Stimulated activated CD8-positive, alpha-beta memory T cell treated with anti-CD3 and anti-CD28 coated beads, Interleukin-4, amount 100 ng/mL, for 1 hour (primary cell): Measurements from ENCODE around the gene ZBTB4.

ENCODE experiments used
- DNase-seq, 2 donors: peaks; one replicate each; pipeline ENCODE4 v3.0.0-alpha.2; 2020; ENCODE audit warnings: low read depth in 2 of 2, low spot score in 1 of 2

Gene ZBTB4

DNA sequence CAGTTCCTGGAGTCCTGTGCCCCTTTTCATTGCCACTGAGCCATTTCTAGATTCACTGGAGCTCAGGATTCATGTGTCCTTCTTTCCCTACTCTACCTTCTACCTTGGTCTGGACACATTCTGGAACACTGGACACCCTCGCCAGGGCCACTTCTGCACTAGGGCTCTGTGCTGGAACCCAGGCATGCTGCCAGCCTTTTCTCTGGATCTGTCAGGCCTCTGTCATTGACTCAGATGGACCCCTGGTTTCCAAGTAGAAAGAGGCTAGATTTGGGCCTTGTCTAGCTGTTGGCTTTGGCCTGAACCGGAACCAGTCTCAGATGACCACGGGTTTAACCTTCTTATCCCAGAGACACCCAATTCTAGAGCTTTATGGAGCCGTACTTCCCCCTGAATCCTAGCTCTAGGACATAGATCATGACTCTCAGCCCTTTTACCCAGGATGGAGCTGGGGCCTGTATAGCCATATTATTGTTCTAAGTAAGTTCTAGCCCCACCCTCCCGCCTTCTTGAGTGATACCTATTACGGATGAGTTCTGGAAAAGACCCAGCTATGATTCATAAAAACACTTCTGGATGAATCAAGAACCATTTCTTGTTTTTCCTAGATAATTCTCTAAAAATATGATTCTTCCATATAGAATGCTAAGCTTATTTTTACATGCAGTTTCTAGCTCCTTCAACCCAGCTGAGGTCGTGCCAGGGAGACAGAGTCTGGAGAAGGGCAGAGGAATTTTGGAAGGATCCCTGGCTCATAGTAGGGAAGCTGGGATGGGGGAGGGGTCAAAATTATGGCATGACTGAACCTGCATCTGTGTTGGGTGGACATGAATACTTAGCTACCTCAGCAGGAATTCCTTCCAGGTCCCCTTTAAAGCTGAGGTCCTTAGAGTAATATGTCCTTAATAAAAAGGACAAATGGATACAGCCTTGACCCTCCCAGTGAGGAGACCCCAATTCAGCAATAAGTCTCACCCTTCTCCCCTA is 35.6 kb downstream of the ZBTB4 start:
- DNase-seq: no peak

DNA sequence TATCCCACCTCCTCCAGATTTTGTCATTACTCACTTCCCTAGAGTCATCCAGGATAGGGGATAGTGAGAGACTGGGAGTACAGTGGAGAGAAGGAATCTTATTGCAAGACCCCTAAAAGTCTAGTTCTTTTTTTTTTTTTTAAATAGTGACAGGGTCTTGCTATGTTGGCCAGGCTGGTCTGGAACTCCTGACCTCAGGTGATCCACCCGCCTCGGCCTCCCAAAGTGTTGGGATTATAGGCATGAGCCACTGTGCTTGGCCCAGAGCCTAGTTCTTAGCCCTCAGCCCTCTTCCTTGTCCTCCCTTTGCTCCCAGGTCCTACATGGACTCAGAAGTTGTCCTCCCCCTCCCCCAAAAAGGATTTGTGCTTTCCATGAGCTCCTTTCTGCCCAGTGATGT is 37.3 kb downstream of the ZBTB4 start:
- DNase-seq: no peak

DNA sequence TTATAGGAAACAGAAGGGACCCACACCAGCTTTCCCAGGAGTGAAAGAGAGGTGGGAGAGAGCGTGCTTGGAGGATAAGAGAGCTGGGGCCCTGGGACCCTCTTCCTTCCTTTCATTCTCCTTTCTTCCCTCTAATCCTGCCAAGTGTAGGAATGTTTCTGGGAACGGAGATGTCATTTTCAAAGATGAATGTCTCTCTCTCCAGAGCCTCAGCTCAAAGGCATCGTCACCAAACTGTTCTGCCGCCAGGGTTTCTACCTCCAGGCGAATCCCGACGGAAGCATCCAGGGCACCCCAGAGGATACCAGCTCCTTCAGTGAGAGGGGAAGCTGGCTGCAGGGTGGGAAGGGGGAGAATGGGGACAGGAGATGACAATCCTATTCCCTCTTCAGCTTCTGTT is 38.2 kb downstream of the ZBTB4 start:
- DNase-seq: no peak

DNA sequence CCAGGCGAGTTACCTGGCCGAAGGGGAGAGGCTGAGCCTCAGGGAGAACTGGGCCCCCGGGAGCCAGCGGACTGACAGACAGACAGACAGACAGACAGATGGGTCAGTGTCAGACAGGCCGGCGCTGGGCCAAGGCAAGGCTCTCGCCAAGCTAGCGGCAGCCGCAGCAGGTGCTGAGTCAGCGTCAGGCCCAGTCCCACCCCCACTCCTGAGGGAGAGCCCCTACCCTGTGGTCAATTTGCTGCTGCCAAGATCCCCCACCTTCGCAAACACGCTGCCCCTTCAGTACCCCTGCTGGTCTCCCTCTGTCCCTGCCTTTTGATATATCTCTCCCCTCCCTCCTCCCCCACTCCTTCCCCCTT is 38.6 kb downstream of the ZBTB4 start:
- no peak for DNase-seq

DNA sequence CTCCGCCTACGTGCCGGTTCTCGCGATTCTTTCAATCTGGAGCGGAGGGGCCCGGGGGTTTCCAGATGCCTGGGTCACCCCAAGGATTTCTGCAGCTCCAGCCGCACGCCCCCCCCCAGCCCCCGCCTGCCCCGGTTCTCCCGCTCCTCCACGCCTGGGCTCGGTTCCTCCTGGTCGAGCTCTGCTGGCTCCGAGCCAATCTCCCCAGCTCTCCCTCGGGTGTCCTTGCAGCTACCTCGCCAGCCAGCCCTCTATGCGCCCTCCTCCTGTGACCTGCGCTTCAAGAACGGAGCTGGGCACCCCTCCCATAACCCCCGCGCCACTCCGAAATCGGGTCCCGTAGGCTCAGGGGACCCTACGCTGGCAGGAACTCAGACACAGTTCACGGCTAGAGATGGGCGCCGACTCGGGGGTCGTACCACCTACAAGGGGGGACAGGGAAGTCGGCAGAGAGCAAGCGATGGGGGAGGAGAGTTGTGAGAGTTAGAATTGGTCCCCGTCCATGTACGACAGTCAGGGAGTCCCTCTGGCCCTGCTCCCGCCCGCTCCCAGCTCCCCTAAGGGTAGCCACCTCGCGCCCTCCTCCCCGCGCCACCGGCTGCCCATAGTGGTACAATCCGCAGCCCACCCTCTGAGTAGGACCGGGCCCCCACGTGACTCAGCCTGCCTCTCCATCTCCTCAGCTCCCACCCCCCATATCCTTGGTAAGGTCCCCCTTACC is 39.2 kb downstream of the ZBTB4 start:
- DNase-seq: no peak

DNA sequence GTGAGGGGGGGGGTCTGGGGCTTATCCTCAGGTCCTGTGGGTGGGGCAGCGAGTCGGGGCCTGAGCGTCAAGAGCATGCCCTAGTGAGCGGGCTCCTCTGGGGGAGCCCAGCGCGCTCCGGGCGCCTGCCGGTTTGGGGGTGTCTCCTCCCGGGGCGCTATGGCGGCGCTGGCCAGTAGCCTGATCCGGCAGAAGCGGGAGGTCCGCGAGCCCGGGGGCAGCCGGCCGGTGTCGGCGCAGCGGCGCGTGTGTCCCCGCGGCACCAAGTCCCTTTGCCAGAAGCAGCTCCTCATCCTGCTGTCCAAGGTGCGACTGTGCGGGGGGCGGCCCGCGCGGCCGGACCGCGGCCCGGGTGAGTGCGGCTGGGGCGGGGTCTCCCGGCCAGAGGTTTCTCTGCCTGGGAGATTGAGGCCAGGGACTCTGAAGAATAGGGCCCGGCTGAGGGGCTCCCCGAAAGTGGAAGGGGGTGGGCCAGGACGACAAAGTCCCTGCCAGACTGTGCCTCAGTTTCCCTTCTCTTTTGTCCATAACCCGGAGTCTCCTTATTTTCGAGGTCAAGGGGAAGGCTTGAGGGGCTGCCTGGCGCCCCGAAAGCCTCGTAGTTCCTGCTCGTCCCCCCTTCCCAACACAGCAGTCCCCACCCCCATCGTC is 39.8 kb downstream of the ZBTB4 start, which contains the start of gene FGF11:
Gene FGF11 (plus strand): TSS at position 51 of the 651 bp plus-strand sequence. CDS start 109 bp downstream, at position 160.
- DNase-seq: no peak

DNA sequence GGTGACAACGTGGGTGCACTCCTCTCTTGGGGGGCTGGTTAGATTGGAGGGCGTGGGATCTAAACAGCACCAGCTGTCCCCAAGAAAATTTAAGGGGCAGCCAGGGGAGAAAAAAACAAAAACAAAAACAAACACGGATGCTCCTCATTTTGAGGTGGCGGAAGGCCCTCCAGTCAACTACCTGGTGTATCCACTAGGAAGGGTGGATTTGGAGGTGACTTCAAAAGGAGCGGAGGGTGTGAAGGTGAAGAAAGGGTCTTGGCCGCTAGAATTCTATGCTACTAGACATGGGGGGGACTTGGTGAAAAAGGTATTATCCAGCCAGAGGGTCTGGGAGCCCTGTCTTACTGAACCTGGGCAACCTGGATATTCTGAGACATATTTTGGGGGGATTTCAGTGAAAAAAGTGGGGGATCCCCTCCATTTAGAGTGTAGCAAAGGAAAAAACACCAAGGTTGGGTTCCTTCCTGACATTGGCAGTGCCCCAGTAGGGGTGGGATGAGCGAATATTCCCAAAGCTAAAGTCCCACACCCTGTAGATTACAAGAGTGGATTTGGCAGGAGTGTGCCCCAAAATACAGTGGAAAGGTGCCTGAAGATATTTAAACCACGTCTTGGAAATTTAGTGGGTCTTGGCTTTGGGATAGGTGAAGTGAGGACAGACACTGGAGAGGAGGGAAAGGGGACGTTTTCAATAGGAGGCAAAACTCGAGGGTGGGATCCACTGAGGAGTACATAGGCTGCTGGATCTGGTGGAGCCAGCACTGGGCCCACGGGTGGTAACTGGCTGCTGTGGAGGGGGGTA is 40.6 kb downstream of the ZBTB4 start:
- DNase-seq: no peak

DNA sequence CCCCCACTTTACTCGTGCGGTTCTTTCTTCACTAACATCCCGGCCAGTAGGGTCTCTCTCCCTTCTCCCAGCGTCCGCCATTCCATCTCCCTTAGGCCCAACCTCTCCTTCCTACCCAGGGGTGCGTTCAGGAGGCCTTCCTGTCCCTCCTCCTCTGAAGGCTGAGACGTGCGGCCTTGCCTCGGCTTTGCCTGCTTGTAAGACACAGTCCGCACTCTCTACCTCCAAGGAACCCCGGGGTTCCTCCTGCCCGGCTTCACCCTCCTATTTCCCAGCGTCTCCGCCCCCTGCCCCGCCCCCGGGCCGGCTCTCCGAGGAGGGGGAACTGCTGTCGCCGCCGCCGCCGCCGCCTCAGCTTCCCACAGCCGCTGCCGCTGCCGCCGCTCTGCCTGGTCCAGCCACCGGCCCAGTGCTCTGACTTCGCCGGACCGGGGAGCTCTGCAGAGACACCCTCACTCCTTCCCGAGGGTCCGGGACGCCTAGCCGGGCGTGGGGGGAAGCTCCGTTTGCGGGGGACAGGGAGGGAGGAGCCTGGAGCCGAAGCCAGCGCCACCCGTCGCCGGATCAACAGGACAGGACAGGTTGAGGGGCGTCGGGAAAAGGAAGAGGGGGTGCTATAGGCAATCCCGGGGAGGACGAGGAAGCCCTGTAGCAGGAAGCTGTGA is 41.3 kb downstream of the ZBTB4 start:
- peak in 1 of 2 donors; percentile 21 for DNase-seq

DNA sequence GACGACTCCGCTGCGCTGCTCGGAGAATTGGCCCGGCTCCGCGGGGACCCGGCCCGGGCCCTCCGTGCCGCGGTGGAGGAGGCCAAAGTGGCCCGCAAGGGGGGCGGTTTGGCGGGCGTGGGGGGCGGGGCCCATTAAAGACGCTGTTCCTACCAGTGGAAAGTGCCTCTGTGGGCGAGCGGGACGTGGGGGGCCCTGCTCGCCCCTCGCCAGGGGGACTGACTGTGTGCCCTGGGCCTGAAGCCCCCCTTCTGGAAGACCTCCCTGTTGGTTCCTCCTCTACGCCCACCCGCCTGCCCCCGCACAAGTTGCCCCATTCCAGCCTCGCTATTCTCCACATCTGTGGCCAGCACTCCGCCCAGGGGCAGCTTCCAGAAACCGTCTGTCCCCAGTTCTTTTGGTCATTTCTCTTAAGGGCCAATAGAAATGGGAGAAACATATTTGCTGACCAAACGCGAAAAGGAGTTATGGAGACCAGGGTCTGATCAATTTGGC is 42.0 kb downstream of the ZBTB4 start:
- no peak for DNase-seq

DNA sequence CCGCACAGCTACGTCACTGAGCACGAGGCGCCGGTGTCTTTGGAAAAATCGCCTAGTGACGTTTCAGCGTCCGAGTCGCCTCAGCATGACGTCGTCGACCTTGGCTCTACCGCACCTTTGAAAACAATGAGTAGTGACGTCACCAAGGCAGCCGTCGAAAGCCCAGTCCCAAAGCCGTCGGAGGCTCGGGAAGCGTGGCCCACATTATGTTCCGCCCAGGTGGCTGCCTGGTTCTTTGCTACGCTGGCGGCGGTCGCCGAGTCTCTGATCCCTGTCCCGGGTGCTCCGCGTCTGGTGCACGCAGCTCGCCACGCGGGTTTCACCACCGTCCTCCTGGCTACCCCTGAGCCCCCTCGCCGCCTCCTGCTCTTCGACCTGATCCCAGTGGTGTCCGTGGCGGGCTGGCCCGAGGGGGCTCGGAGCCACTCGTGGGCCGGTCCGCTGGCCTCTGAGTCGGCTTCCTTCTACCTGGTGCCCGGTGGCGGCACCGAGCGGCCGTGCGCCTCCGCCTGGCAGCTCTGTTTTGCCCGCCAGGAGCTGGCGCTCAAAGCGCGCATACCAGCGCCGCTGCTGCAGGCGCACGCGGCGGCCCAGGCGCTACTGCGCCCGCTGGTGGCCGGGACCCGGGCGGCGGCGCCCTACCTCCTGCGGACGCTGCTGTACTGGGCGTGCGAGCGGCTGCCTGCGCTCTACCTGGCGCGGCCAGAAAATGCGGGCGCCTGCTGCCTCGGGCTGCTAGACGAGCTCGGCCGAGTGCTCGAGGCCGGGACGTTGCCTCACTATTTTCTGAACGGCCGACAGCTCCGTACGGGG is 42.7 kb downstream of the ZBTB4 start:
- peak; percentile 38 to 64 for DNase-seq

DNA sequence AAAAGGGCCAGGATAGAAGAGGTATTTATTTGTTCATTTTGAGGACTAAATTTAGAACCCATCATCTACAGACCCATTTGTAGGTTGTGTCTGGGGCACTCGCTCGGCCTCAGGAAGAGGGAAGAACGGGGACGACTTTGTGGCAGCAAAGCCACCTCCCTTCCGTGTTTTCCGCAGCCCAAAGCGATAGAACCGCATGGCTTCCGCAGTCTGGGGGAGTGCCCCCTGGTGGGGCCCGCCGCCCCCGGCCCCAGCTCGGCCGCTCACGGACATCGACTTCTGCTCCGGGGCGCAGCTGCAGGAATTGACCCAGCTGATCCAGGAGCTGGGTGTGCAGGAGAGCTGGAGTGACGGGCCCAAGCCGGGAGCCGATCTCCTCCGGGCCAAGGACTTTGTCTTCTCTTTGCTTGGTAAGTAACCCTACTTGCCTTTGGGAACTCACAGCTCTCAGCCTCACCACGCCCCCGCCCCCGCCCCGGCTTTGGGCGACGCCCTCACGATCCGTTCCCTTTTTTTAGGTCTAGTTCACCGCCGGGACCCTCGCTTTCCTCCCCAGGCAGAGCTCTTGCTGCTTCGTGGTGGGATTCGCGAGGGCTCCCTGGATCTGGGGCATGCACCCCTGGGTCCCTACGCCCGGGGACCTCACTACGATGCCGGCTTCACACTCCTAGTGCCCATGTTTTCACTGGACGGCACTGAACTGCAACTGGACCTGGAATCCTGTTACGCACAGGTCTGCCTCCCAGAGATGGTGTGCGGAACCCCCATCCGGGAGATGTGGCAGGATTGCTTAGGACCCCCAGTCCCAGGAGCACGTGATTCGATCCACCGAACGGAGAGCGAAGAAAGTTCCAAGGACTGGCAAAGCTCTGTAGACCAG is 43.5 kb downstream of the ZBTB4 start:
- DNase-seq: no peak

DNA sequence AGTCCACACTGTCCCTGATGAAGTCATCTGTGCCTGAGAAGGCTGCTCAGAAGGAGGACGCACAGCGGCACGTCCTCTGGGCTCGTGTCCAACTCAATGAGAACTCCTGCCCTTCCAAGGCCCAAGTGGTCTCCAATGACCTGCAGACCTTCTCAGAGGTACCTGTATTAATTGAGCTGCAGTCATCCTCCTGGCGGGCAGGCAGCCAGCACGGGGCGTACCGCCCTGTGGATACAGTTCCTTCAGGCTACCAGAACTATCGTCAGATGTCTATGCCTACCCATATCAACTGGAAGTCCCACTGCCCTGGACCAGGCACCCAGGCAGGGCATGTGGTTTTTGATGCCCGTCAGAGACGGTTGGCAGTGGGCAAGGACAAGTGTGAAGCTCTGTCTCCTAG is 47.1 kb downstream of the ZBTB4 start:
- no peak for DNase-seq

DNA sequence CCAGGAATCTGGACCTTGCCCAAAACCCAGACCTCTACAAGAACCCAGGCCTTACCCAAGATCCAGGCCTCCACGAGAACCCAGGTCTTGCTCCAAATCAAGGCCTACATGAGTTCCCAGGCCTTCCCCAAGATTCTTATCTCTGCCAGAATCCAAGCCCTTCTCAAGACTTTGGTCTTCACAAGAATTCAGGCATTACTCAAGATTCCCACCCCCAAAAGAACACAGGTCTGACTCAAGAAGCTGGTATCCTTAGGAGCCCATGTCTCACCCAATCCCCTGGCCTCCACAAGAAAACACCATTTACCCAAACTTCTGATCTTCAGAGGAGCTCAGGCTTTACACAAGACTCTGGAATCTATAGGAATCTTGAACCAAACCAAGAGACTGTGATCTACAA is 48.2 kb downstream of the ZBTB4 start:
- no peak for DNase-seq

DNA sequence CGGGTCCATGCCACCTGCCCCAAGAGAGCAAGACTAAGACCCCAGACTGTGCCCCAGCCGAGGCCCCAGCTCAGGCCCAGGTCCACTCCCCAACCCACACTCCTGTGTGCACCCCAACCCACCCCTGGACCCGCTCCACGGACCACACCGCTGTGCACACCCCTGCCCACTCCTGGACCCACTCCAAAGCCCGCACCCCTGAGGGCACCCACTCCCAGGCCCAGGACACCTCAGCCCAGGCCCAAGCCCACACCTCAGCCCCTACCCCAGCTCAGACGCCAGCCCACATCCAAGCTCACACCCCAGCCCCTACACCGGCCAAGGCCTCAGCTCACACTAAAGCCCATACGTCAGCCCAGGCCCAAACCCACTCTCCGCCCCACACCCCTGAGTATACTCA is 49.7 kb downstream of the ZBTB4 start:
- DNase-seq: no peak

DNA sequence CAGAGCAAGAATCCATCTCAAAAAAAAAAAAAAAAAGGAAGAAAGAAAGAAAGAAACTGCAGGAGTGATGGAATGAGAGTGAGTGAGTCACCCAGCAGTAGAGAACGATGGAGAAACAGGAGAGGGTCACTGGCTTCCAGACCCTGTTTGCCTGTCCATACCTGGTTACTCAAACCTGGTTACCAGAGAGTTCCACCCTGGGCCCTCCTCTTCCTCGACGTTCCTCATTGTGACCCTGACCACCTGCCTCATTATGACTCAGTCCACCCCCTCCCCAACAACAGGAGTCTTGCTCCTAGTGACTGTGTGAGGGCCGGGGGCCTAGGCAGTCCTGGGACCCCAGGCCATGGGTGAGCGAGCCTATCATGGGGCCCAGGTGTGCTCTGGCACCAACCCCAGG is 50.9 kb downstream of the ZBTB4 start, which contains the start of gene SPEM3:
Gene SPEM3 (plus strand): TSS at position 301 of the 400 bp plus-strand sequence. CDS start 46 bp downstream, at position 347.
- no peak for DNase-seq

DNA sequence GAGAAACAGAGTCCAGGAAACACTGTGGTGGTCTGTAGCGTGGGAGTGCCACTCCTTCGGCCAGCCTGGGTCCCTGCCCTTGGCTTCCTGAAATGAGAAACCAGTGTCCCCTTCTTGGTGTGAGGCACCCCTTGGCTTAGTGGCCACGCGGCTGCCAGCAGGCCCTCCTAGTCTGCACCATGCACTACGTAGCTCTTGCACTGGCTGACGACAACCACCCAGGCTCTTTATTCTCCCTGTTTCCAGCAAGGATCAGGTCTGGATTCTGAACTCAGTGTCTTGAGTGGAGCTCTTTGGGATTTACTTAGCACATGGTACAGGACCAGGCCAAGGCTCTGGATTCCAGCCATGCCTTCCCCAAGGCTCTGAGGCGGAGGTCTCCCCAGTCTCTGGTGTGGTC is 51.9 kb downstream of the ZBTB4 start:
- DNase-seq: no peak

DNA sequence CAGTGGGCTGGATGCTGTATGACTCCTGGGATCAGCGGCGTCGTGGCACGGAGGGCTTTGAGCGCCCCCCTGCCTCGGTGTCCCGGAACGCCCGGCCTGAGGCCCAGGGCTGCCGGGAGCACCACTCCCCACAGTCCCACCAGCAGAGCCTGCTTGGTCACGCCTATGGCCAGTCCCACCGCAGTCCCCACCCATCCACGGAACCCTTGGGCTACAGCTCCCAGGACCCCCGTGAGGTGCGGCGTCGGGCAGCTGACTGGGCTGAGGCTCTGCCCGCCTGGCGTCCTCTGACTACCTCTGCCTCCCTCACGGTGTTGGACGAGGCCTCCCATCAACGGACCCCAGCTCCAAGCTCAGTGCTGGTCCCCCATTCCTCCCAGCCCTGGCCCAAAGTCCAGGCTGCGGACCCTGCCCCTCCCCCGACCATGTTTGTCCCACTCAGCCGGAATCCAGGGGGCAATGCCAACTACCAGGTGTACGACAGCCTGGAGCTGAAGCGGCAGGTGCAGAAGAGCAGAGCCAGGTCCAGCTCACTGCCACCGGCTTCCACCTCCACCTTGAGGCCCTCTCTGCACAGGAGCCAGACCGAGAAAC is 52.4 kb downstream of the ZBTB4 start:
- no peak for DNase-seq
